Naive thymus-derived CD8-positive, alpha-beta T cell (primary cell): ENCODE results near the gene NR3C1. TPM values are rescaled to one million over a fixed set of nuclear protein-coding genes. Genes with fewer than 3 reads are reported as not detected.
A peak's percentile ranks its signal among the peaks of the same experiment; 100 is the strongest.

Source experiments
- ATAC-seq, 2 donors: fragments of 150-1000 bp; cut with Tn5 transposase in 1 of 2; sonication (Bioruptor Pico), chemical (Tn5 transposase) in 1 of 2; 1 replicate in 1 of 2; 2 replicates in 1 of 2; pipeline ENCODE4 v1.10.0; 2021; ENCODE audit warnings: mild to moderate bottlenecking in 2 of 2, moderate library complexity in 2 of 2
- POLR2A ChIA-PET: fragments of 350-600 bp; sonication (Branson Sonifier 250); formaldehyde crosslinking; loops from one replicate; lab custom pipeline; 2021; ENCODE audit warnings: antibody characterized with exemption; lab: Charles Lee
- DNase-seq, 10 donors: peaks; one replicate each; pipeline versions ENCODE4 v3.0.0 to v3.0.0-alpha.2; 2020 to 2022
- H3K27ac Mint-ChIP-seq, 10 donors: one replicate each; pipeline ENCODE4 v1.8.0; 2020 to 2022; ENCODE audit warnings: mild to moderate bottlenecking in 10 of 10, mixed read lengths in 10 of 10, moderate library complexity in 4 of 10, inconsistent platforms in 1 of 10
- H3K27me3 Mint-ChIP-seq, 5 donors: one replicate each; pipeline ENCODE4 v1.8.0; 2021 to 2022; ENCODE audit warnings: mixed read lengths in 5 of 5
- H3K36me3 Mint-ChIP-seq, 3 donors: one replicate each; pipeline ENCODE4 v1.8.0; 2020 to 2022; ENCODE audit warnings: mixed read lengths in 3 of 3, mild to moderate bottlenecking in 2 of 3, inconsistent platforms in 1 of 3
- H3K4me1 Mint-ChIP-seq, 4 donors: one replicate each; pipeline ENCODE4 v1.8.0; 2021 to 2022; ENCODE audit warnings: mixed read lengths in 4 of 4
- H3K4me3 Mint-ChIP-seq, 10 donors: one replicate each; pipeline ENCODE4 v1.8.0; 2020 to 2022; ENCODE audit warnings: mild to moderate bottlenecking in 10 of 10, mixed read lengths in 10 of 10, moderate library complexity in 6 of 10, inconsistent platforms in 1 of 10
- H3K9me3 Mint-ChIP-seq, 9 donors: one replicate each; pipeline ENCODE4 v1.8.0; 2020 to 2022; ENCODE audit warnings: mixed read lengths in 9 of 9, mild to moderate bottlenecking in 3 of 9, inconsistent platforms in 1 of 9, moderate library complexity in 1 of 9
- polyA plus RNA-seq, 3 donors: library from polyadenylated mRNA; unstranded; fragments of 300-500 nt; fragmentation: Illumina TruSeq; gene quantifications; one replicate each; pipeline ENCODE4 v1.2.3, GENCODE V29; 2021
- total RNA-seq, 8 experiments: library from RNA in 2 of 8; stranded (reverse) in 2 of 8; gene quantifications; one replicate each; pipeline ENCODE4 v1.2.3 and lab custom pipeline; 2021 to 2026

The NR3C1 gene
- total and polyA plus RNA-seq, 5 experiments from 2014 or later: 60.2 to 133 (median 83.9) TPM

DNA sequence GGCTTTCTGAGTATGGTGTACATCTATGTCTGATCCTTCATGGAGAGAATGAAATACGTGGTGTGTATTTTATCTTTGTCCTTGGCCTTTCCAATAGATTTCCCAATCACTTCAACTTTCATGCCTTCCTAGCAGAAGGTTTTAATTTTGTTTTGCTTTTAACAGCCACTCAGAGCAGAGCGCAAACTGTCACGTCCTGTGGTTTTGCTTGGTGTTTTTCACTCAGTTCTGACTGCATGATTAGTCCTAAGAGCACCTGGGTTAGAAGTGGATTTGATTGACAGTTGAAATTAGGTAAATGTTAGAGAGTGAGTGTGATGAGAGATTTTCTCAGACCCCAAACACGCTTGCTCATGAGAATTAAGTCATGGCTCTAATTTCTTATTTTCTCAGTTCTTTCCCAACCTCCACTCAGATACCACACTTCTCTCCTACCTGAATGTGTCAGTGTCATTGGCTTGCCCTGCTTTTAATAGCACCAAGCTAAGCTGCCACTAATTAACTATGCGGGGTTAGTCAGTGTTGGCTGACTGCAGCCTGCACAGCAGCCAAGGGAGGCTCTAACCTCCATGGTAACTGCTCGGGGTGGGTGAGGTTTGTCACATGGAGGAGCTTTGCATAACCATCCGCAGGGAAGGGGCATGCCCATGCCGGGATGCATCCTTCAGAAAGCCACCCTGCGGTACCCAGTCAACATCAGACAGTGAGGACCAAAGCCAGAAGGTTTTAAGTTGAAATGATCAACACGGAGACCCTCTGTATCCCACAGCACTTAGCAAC, 173.4 kb downstream of the NR3C1 start:
- peak in 6 of 10 donors; percentile 12 to 70 (median 48) for DNase-seq
- peak; percentile 91 for ATAC-seq
- POLR2A ChIA-PET: interaction anchor here (1.0 to 1.1 kb wide), 3 partner anchors 10 to 173 kb away, joined by 3 to 5 read pairs (median 4); partner anchors contain the start of gene NR3C1
- Mint-ChIP-seq H3K36me3 (peaks cover 0 to 6% (median 0%) of the 10 kb centered on the region in 3 donors), H3K27me3 (peaks cover 0 to 3% (median 0%) of the 10 kb centered on the region in 5 donors), H3K9me3 (no peaks in the 10 kb centered on the region), H3K4me3 (peak overlapping the region; percentile 16 to 80 (median 67)), H3K4me1 (peaks cover 8 to 31% (median 24%) of the 10 kb centered on the region in 4 donors), H3K27ac (peak overlapping the region; percentile 68 to 95 (median 86))

DNA sequence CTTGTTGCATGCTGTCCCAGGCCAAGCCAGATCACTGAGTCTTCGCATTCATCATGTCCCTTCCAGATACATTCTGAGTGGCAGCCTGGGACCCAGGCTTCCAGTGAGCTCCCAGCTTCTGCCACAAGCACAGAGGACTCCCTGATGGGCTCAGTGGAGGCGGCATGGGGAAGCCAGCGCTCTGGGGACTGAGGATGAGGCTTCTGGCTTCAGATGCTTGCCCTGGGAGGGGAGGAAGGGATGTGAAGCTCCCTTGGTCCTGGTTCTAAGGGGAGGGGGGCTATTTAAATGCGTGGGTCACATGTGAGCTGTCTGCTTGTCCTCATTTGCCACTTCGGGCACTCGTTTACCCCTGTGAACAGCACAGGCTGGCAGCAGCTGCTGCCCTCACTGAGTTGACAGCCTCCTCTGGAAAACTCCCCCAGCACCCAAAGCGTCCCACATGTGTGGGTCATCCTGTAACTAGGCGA, 174.0 kb downstream of the NR3C1 start:
- Mint-ChIP-seq H3K4me1 (peaks cover 8 to 31% (median 24%) of the 10 kb centered on the region in 4 donors), H3K36me3 (peaks cover 0 to 11% (median 4%) of the 10 kb centered on the region in 3 donors), H3K27ac (peak overlapping the region; percentile 68 to 95 (median 86)), H3K27me3 (peaks cover 0 to 2% (median 0%) of the 10 kb centered on the region in 5 donors), H3K9me3 (no peaks in the 10 kb centered on the region), H3K4me3 (peak overlapping the region; percentile 16 to 80 (median 67))
- ATAC-seq (peak; percentile 63 to 77), DNase-seq (peak in 1 of 10 donors; percentile 7)
- POLR2A ChIA-PET: interaction anchor here (1.0 to 1.1 kb wide), 3 partner anchors 9 to 174 kb away, joined by 3 to 5 read pairs (median 4); partner anchors contain the start of gene NR3C1

DNA sequence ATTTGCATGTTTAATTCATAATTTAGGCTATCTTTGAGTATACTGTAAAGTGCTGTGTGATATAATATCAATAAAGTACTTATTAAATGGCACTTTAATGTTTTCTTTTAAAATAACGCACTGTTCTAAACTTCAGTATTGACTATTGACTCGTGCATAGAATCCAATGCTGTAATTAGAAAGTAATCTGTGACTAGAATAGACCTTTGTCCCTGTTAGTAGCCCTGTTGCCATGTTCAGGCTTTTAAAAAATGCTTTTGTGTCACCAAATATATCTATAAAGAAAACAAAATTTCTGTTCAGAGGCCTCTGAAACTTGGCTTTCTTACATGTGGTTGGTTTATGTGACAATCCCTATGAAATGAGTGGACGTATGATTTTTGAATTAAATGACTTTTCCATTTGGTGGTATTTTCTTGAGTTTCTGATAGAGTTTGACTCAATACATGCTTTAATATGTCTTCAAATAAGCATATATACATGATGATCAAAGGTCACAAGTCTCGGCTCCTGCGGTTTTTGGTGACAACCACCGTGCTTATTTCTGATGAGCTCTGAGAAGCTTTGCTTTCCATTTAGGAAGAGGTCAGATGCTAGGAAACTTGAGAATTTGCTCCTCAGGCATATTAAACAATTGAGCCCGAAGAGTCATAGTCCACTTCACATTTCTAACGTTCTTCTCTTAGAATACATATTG, 174.7 kb downstream of the NR3C1 start:
- H3K4me1 Mint-ChIP-seq: peaks cover 8 to 38% (median 25%) of the 10 kb centered on the region in 4 donors
- no peak for ATAC-seq

More for the DNA sequence above, 174.7 kb downstream of the NR3C1 start:
- H3K27me3 Mint-ChIP-seq: peaks cover 0 to 1% (median 0%) of the 10 kb centered on the region in 5 donors
- peak overlapping the region in 5 of 10 donors; percentile 60 to 74 (median 66) for H3K4me3 Mint-ChIP-seq
- H3K36me3 Mint-ChIP-seq: peaks cover 0 to 16% (median 8%) of the 10 kb centered on the region in 3 donors
- no peaks in the 10 kb centered on the region for H3K9me3 Mint-ChIP-seq
- POLR2A ChIA-PET: interaction anchor here (1.0 to 1.1 kb wide), 3 partner anchors 8 to 175 kb away, joined by 3 to 5 read pairs (median 4); partner anchors contain the start of gene NR3C1
- DNase-seq: no peak
- peak overlapping the region in 9 of 10 donors; percentile 16 to 95 (median 85) for H3K27ac Mint-ChIP-seq
